HEK293T (cell line): Measurements from ENCODE around the gene CCDC51.

Source experiments
- CTBP1 ChIP-seq: fragments of 450-650 bp; IDR thresholded peaks from 2 replicates; pipeline ENCODE4 v1.6.1; 2016; ENCODE audit warnings: borderline replicate concordance
- FOXA1 ChIP-seq: fragments of 450-650 bp; IDR thresholded peaks from 2 replicates; pipeline ENCODE4 v1.6.1; 2016; ENCODE audit warnings: mild to moderate bottlenecking
- L3MBTL2 ChIP-seq: fragments of 450-650 bp; conservative IDR thresholded peaks from 2 replicates; pipeline ENCODE4 v1.6.1; 2016; ENCODE audit warnings: mild to moderate bottlenecking
- LEF1 ChIP-seq: fragments of 450-650 bp; IDR thresholded peaks from 2 replicates; pipeline ENCODE4 v1.6.1; 2017; ENCODE audit warnings: mild to moderate bottlenecking, borderline replicate concordance
- NFRKB ChIP-seq: fragments of 450-650 bp; IDR thresholded peaks from 2 replicates; pipeline ENCODE4 v1.6.1; 2016; ENCODE audit warnings: mild to moderate bottlenecking, moderate library complexity
- PKNOX1 ChIP-seq: fragments of 450-650 bp; IDR thresholded peaks from 2 replicates; pipeline ENCODE4 v1.6.1; 2016
- SP1 ChIP-seq: fragments of 450-650 bp; IDR thresholded peaks from 2 replicates; pipeline ENCODE4 v1.6.1; 2017
- TARDBP ChIP-seq: fragments of 450-650 bp; IDR thresholded peaks from 2 replicates; pipeline ENCODE4 v1.6.1; 2016

DNA sequence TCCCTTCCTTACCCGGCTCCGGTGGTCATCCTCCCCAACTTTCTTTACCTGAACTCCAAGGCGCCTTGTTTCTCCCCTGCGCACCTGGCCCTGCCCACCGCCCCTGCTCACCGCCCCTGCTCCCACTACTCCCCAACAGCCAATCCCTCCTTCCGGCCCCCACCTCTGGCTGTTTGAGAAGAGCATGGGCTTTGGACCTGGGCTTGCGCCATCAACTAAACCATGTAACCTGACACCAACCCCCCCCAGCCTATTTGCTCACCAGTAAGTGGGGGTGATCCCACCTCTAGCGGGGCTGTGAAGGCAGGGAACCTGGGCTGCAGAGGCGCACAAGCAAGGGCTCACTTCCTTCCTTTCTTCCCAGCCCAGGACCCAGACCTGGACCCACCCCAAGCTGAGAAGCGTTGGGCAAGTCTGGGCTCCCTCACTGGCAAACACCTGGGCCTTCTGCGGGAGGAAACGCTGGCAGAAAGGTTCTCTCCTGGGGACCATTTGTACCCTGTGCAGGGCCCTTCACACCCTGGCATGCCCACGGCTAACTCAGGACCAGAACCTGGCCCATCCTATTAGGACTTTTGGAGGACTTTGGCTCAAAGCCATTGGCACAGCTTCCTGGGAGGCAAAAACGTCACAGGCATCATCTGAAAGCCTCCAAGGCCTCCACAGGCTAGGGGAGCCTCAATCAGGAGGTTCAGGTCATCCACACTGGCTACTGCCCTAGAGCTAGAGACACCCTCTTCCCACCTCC is 9.8 kb downstream of the CCDC51 start, which contains the start of gene PLXNB1:
- no peak for TF ChIP-seq CTBP1
- TF ChIP-seq L3MBTL2: no peak
- TF ChIP-seq LEF1: no peak
- TF ChIP-seq NFRKB: no peak
- no peak for TF ChIP-seq PKNOX1
- no peak for TF ChIP-seq SP1
- no peak for TF ChIP-seq FOXA1
- TF ChIP-seq TARDBP: no peak
